ENCODE data around the gene LOXL4. TPM values are rescaled to one million over a fixed set of nuclear protein-coding genes. Genes with fewer than 3 reads are reported as not detected.

Gene LOXL4
- total and polyA plus RNA-seq, 2 donors (not counting 1 experiment from before 2014, with no cell fraction given): 0.12 TPM; not detected in 1

DNA sequence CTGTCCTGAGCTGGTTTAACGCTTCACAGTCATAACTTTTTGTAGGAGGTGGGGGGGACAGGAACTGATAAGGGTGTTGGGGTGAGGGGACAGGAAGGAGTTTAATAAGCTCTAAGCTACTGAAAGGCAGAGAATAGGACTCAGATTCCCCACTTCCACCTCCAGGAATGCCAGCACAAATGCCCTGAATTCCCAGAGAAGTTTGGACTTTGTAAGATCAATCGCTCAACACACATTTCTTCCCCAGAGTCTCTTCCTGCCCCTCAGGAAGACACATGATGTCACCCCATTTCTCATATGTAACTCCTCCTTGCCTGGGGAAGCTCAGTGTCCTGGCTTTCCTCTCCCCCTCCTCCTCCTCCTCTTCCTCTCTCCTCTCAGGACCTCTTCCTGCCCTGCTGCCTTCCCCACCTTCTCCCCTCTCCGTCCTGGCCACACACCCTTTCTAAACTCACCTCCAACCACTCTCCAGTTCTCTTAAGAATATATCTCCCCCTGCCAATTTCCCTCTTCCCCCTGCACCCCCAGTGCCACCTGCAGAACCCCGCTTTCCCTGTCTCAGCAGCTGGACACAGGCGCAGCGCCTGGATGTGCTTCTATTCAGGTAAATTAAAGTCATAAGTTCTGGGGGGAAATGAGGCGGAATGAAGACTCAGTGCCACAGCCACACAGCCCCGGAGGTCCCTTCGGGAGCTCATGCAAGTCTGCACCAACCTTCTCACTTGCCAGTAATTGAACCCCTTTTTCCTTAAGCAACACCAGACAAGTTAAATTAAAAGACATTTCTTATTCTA, 5.3 kb upstream of the LOXL4 start:
- H3K27ac ChIP-seq (ENCODE audit: low read length in 2 of 2): no peak overlapping the region
- no peaks in the 10 kb centered on the region for H3K79me2 ChIP-seq (ENCODE audit: control insufficient read depth, insufficient read depth, low read length)
- H3K4me1 ChIP-seq (ENCODE audit: control insufficient read depth in 2 of 2, insufficient read depth in 2 of 2, low read length in 2 of 2): peaks cover 0 to 6% of the 10 kb centered on the region in 2 donors
- intact Hi-C loops (cut with micrococcal nuclease): no loop called here
- H2AFZ ChIP-seq (ENCODE audit: insufficient read depth, low read depth, low read length, poor library complexity, severe bottlenecking): no peak overlapping the region
- no peaks in the 10 kb centered on the region for H3K36me3 ChIP-seq (replicated peaks in 1 of 2; ENCODE audit: control extremely low read depth in 1 of 2, control insufficient read depth in 1 of 2, extremely low read depth in 1 of 2, insufficient read depth in 2 of 2, low read length in 1 of 2)
- H3K9ac ChIP-seq (ENCODE audit: low read length): no peak overlapping the region
- H3K9me3 ChIP-seq (ENCODE audit: control extremely low read depth in 1 of 3, control insufficient read depth in 2 of 3, insufficient read depth in 1 of 3, low read length in 2 of 3): no peaks in the 10 kb centered on the region
- H4K20me1 ChIP-seq (ENCODE audit: control insufficient read depth, insufficient read depth, low read length, poor library complexity, severe bottlenecking): no peaks in the 10 kb centered on the region
- 86% methylated on average over 8 of the region's 9 CpGs for WGBS (ENCODE audit: insufficient coverage)
- peaks cover 0 to 10% (median 4%) of the 10 kb centered on the region in 4 experiments for H3K27me3 ChIP-seq (replicated peaks in 1 of 4; ENCODE audit: control extremely low read depth in 1 of 4, control insufficient read depth in 3 of 4, insufficient read depth in 4 of 4, low read length in 3 of 4)
- TF ChIP-seq, protein P1, sequence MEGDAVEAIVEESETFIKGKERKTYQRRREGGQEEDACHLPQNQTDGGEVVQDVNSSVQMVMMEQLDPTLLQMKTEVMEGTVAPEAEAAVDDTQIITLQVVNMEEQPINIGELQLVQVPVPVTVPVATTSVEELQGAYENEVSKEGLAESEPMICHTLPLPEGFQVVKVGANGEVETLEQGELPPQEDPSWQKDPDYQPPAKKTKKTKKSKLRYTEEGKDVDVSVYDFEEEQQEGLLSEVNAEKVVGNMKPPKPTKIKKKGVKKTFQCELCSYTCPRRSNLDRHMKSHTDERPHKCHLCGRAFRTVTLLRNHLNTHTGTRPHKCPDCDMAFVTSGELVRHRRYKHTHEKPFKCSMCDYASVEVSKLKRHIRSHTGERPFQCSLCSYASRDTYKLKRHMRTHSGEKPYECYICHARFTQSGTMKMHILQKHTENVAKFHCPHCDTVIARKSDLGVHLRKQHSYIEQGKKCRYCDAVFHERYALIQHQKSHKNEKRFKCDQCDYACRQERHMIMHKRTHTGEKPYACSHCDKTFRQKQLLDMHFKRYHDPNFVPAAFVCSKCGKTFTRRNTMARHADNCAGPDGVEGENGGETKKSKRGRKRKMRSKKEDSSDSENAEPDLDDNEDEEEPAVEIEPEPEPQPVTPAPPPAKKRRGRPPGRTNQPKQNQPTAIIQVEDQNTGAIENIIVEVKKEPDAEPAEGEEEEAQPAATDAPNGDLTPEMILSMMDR (IDR thresholded peaks at IDR 0.05): no peak
- no peak for TF ChIP-seq EZH2 (IDR thresholded peaks at IDR 0.05; ENCODE audit: borderline replicate concordance, insufficient read depth, low read depth, low read length, poor library complexity, severe bottlenecking)
- ChIA-PET POLR2A (no interaction called here), CTCF (interaction anchor here (0.5 kb wide), 1 partner anchor 1440 kb away, joined by 3 read pairs; no protein-coding TSS in a partner anchor)
- no peak for ATAC-seq (ENCODE audit: low read depth)
- Mint-ChIP-seq H3K27me3 (peaks cover 41% of the 10 kb centered on the region), H3K4me1 (peaks cover 5% of the 10 kb centered on the region), H3K4me3 (no peak overlapping the region), H3K9me3 (ENCODE audit: insufficient read depth) (no peaks in the 10 kb centered on the region), H3K27ac (no peak overlapping the region)
- H3K4me2 ChIP-seq (replicated peaks; ENCODE audit: low read depth, low read length, poor library complexity, severe bottlenecking): no peak overlapping the region
- H3K4me3 ChIP-seq (ENCODE audit: control extremely low read depth in 1 of 5, extremely low read depth in 1 of 5, insufficient read depth in 1 of 5, low read depth in 2 of 5, low read length in 4 of 5): no peak overlapping the region
- no peak for DNase-seq

DNA sequence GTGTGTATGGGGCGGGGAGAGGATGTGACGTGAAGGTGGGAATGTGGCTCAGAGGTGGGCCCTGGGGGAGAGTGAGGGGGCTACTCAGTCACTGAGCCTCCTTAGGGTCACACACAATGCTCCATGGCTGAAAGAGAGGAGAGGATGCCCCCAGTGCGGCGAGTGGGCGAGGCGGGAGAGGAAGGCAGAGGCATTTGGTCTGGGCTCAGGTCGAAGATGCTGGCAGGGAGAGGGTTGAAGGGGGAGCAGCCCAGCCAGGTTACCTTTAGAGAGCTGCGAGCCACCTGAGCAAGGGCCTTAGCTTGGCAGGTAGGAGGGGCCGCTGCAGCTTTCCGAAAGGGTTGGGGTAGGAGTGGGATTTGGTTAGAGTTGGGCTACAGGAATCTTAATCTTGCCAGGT, 4.7 kb upstream of the LOXL4 start:
- H3K4me1 Mint-ChIP-seq: peaks cover 7% of the 10 kb centered on the region
- no peaks in the 10 kb centered on the region for H3K9me3 Mint-ChIP-seq (ENCODE audit: insufficient read depth)
- WGBS (ENCODE audit: insufficient coverage): 89% methylated on average over 10 of the region's 10 CpGs
- Histone ChIP-seq H3K36me3 (replicated peaks in 1 of 2; ENCODE audit: control extremely low read depth in 1 of 2, control insufficient read depth in 1 of 2, extremely low read depth in 1 of 2, insufficient read depth in 2 of 2, low read length in 1 of 2) (no peaks in the 10 kb centered on the region), H3K79me2 (ENCODE audit: control insufficient read depth, insufficient read depth, low read length) (no peaks in the 10 kb centered on the region), H3K4me3 (ENCODE audit: control extremely low read depth in 1 of 5, extremely low read depth in 1 of 5, insufficient read depth in 1 of 5, low read depth in 2 of 5, low read length in 4 of 5) (no peak overlapping the region), H3K9me3 (ENCODE audit: control extremely low read depth in 1 of 3, control insufficient read depth in 2 of 3, insufficient read depth in 1 of 3, low read length in 2 of 3) (no peaks in the 10 kb centered on the region), H4K20me1 (ENCODE audit: control insufficient read depth, insufficient read depth, low read length, poor library complexity, severe bottlenecking) (no peaks in the 10 kb centered on the region), H3K4me1 (ENCODE audit: control insufficient read depth in 2 of 2, insufficient read depth in 2 of 2, low read length in 2 of 2) (peaks cover 3 to 9% of the 10 kb centered on the region in 2 donors), H3K27me3 (replicated peaks in 1 of 4; ENCODE audit: control extremely low read depth in 1 of 4, control insufficient read depth in 3 of 4, insufficient read depth in 4 of 4, low read length in 3 of 4) (peaks cover 0 to 13% (median 6%) of the 10 kb centered on the region in 4 experiments), H3K9ac (ENCODE audit: low read length) (no peak overlapping the region), H3K27ac (ENCODE audit: low read length in 2 of 2) (no peak overlapping the region), H2AFZ (ENCODE audit: insufficient read depth, low read depth, low read length, poor library complexity, severe bottlenecking) (no peak overlapping the region), H3K4me2 (replicated peaks; ENCODE audit: low read depth, low read length, poor library complexity, severe bottlenecking) (no peak overlapping the region)
- ChIA-PET POLR2A (no interaction called here), CTCF (no interaction called here)
- no peak for ATAC-seq (ENCODE audit: low read depth)
- no peak overlapping the region for H3K27ac Mint-ChIP-seq
- no peak overlapping the region for H3K4me3 Mint-ChIP-seq
- H3K27me3 Mint-ChIP-seq: peaks cover 39% of the 10 kb centered on the region
- DNase-seq: no peak
- intact Hi-C loops (cut with micrococcal nuclease): no loop called here
- TF ChIP-seq, protein P1 (IDR thresholded peaks at IDR 0.05): no peak
- TF ChIP-seq EZH2 (IDR thresholded peaks at IDR 0.05; ENCODE audit: borderline replicate concordance, insufficient read depth, low read depth, low read length, poor library complexity, severe bottlenecking): no peak

All from B cell (primary cell).